ENCODE measurements around the gene DNAJC8. TPM values are rescaled to one million over a fixed set of nuclear protein-coding genes. Genes with fewer than 3 reads are reported as not detected.

Gene DNAJC8
- polyA plus RNA-seq, 12 donors: 63.6 to 115 (median 92.1) TPM; not detected in 1

DNA sequence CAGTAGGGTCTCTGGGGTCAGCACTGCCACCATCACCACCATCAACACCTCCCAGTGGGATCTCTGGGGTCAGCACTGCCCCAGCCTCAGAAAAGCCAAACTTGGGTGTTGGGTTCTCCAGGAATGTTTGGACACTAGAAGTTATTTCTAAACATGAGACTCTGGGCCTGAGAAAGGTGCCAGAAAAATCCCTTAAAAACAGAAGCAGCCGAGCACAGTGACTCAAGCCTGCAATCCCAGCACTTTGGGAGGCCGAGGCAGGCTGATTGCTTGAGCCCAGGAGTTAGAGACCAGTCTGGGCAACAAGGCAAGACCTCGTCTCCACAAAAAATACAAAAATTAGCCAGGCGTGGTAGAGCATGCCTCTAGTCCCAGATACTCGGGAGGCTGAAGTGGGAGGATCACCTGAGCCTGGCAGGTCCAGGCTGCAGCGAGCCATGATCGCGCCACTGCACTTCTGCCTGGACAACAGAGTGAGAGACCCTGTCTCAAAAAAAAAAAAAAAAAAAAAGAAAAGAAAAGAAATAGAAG lies 56.8 kb downstream of the DNAJC8 start:
- no peak for DNase-seq

DNA sequence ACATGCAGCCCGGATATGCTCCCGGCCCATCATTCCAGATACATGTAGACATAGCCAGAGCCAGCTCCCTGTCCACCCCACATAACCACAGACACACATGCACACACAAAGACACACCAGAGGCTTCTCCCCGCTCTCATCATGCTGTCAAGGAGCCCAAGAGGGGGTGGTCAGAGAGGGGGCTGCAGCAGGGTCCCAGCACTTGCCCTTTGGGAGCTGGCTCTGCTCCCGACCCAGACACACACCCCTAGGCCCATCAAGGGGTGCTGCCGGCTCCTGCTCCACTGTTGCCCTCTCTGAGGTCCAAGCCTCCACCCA lies 58.9 kb downstream of the DNAJC8 start:
- DNase-seq: no peak

DNA sequence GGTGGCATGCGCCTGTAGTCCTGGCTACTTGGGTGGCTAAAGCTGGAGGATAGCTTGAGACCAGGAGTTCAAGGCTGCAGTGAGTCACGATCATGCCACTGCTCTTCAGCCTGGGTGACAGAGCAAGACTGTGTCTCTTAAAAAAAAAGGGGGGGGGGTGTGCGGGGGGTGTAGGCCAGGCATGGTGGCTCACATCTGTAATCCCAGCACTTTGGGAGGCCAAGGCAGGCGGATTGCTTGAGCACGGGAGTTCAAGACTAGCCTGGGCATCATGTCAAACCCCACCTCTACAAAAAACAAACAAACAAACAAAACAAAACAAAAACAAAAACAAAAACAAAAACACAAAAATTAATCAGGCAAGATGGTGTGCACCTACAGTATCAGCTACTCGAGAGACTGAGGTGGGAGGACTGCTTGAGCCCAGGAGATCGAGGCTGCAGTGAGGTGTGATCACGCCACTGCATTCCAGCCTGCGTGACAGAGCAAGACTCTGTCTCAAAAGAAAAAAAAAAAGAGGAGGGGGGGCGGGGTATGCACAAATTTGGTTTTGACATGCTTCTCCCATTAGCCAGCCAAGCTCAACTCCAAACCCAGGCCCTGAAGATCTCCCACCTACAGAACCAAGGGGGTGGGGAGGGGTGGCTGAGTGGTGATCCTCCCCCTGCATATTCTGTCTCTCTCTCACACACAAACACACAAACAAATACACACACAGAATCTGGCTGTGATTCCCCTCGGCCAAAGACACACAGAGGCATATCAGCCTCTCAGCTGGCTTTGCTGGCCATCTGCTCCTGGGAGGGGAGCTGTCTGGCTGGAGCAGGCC lies 59.5 kb downstream of the DNAJC8 start:
- DNase-seq: peak; percentile 43

GRCh38 chr1:28172713-28173150 lies 60.1 kb downstream of the DNAJC8 start:
- no peak for DNase-seq

- DNase-seq: no peak
Observed at GRCh38 chr1:28171246-28171645, 61.6 kb downstream of the DNAJC8 start.

GRCh38 chr1:28170001-28170596 lies 62.7 kb downstream of the DNAJC8 start:
- no peak for DNase-seq

DNA sequence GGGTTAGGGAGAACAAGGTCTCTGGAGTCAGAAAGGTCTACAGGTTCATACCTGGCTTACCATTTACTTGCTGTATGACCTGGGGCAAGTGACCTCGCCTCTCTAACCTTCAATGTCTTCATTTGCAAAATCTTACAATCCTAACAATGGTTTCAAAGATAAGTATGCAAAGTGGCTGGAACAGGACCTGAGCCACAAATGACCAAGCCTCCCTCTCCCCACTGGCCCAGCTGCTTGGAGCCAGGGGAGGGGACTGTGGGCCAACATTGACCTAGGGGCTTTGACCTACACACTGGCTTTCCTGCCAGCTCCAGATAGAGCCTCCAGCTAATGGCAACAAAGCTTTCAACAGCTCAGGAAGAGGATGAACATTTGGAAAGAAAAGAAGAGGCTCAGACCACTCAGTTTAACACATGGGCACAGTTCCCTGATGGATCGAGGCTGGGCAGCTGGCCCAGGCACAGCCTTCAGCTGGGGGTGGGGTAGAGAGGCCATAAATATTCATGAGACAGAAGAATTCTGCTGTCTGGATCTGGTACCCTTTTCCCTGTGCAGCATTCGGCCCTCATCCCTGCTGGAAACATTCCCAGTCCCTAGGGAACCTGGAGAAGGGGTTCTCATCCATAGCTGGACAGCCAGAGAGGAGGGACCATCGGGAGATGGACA lies 69.2 kb downstream of the DNAJC8 start:
- DNase-seq: no peak

- no peak for DNase-seq
Observed at GRCh38 chr1:28162151-28162550, 70.7 kb downstream of the DNAJC8 start.

DNA sequence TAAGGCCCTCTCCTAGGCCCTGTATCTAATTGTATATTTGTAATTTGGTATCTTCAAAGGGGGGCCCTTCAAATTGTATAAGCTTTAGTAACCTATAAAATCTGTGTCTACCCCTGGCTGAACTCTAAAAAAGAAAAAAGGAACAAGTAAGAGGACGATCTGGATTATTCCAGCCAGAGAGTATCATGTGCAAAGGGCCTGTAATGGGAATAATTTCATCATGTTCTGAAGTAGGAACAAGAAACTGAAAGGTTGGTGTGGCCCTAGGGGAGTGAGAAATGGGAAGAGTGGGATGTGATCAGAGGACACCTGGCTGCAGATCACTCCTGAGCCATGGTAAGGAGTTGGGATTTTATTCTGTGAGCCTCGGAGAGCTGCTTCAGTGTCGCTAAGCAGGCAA lies 71.1 kb downstream of the DNAJC8 start:
- no peak for DNase-seq

DNA sequence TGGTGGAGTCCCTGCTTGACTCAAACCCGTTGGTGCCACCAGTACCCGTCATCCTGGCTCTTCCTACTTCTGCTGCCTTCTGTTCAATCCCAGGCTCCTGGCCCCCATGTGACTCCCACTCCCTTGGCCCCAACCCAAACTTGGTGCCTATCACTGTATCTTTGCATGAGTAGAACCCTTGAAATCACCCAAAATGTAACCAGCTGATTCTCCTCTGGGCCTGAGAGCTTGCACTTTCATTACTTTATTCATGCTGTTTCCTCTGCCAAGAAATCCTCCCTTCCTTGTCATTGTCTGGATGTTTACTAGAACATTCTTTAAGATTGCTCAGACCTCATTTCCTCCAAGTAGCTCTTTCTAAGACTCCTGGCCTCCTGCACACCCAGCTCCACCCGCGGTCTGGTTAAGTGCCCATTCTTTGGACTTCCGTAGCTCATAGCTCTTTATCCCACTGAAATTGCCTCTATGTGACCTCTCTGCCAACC lies 72.0 kb downstream of the DNAJC8 start:
- no peak for DNase-seq

GRCh38 chr1:28159680-28160079 lies 73.1 kb downstream of the DNAJC8 start:
- no peak for DNase-seq

GRCh38 chr1:28159243-28159642 lies 73.6 kb downstream of the DNAJC8 start:
- no peak for DNase-seq

DNA sequence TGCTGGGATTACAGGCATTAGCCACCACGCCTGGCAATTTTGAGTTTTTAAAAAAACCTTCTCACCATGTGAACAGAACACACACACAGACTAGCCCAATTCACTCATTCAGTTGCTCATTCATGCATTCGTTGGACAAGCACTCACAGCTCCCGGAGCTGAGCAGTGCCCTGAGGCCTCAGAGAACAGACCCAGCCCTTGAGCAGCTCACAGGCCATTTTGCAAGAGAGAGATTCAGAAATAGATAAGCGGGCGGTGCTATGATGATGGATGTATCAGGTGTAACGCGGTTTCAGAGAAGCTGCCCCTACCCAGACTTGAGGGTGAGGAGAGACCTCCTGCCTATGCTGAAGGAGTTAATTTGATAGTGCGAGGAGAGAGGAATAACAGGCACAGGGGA lies 74.9 kb downstream of the DNAJC8 start:
- no peak for DNase-seq

DNA sequence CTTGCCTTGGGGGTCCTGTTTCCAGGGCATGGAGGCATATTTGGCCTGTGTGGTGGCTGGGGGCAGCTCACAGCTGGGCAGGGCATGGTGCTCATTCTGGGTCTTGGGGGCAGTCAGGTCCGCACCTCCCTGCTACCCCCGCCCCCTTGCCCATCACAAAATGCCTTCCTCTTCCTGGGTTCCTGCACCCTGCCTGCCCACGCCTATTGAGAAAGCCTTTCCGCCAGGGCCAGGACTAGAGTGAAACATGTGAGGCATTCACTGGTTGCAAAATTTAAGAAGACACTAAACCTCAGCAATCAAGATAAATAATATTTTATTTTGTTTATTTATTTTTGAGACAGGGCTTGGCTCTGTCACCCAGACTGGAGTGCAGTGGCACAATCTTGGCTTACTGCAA lies 76.0 kb downstream of the DNAJC8 start:
- DNase-seq: no peak

DNA sequence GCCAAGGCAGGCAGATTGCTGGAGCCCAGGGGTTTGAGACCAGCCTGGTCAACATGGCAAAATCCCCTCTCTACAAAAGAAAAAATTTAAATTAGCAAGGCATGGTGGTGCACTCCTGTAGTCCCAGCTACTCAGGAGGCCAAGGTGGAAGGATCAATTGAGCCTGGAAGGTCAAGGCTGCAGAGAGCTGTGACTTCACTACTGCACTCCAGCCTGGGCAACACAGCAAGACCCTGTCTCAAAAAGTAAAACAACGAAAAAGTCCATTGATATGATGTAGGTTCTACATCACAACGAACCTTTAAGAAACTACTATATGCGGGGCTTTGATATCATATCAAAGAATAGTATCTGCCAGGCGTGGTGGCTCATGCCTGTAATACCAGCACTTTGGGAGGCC lies 77.2 kb downstream of the DNAJC8 start:
- DNase-seq: no peak

DNA sequence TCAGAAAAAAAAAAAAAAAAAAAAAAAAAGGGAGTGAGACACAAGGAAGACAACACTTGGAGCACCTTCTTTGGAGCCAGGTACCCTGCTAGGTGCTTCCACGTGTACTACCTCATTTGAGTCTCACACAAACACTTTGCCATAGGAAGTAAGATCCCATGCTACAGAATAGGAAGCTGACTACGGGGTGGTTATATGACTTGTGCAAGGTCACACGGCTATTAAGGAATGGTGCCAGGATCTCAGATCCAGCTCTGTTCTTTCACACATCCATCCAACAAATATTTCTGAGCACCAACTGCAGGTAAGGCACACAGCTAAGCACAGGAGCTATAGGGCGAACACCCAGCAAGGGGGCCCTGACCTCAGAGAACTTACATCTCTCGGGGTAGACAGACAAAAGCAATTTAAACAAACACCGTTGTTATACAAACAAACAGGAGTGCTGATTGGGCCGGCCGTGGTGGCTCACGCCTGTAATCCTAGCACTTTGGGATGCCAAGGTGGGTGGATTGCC lies 78.7 kb downstream of the DNAJC8 start:
- DNase-seq: no peak

Other genes with a start within 250 kb of the DNAJC8 start
- gene EYA3, start 144.4 kb downstream of the DNAJC8 start, polyA plus RNA-seq (ENCODE audit: insufficient read length in 12 of 12): 10 to 100 TPM in 11 of 12 donors, not detected in 1; 17.7 to 24.6 (median 20.6) TPM
- gene PTAFR, start 56.3 kb downstream of the DNAJC8 start, polyA plus RNA-seq (ENCODE audit: insufficient read length in 12 of 12): 1 to 10 TPM in 10 of 12 donors, not detected in 2; 1.1 to 4.1 (median 1.8) TPM
- 100 to 1,000 TPM in 2 of 12 donors, 10 to 100 TPM in 9, not detected in 1; 68.9 to 176 (median 80.3) TPM for gene ATP5IF1, start 3.1 kb upstream of the DNAJC8 start, polyA plus RNA-seq (ENCODE audit: insufficient read length in 12 of 12)
- 1 to 10 TPM in 11 of 12 donors, not detected in 1; 2.3 to 4.7 (median 3.1) TPM for gene SESN2, start 26.5 kb upstream of the DNAJC8 start, polyA plus RNA-seq (ENCODE audit: insufficient read length in 12 of 12)
- gene MED18, start 96.0 kb upstream of the DNAJC8 start, polyA plus RNA-seq (ENCODE audit: insufficient read length in 12 of 12): 10 to 100 TPM in 10 of 12 donors, 1 to 10 TPM in 1, not detected in 1; 9.2 to 38.2 (median 13.3) TPM
- 100 to 1,000 TPM in 1 of 12 donors, 10 to 100 TPM in 11; 24.5 to 112 (median 31.8) TPM for gene PHACTR4, start 136.7 kb upstream of the DNAJC8 start, polyA plus RNA-seq (ENCODE audit: insufficient read length in 12 of 12)

All from muscle of arm (tissue), 12 donors.